ENCODE measurements around the gene TNFRSF1B. TPM values are rescaled to one million over a fixed set of nuclear protein-coding genes. Genes with fewer than 3 reads are reported as not detected.
A peak's percentile ranks its signal among the peaks of the same experiment; 100 is the strongest.

The TNFRSF1B gene
- 0.08 TPM in 1 of 2 replicates, not detected in the other for total RNA-seq (2014; rRNA removed; shearing (Covaris generic))

- no peak for DNase-seq (ENCODE audit: low spot score)
These were observed at the start of gene TNFRSF1B for GRCh38 chr1:12166834-12167492. TNFRSF1B (plus strand) TSS chr1:12166991; CDS start chr1:12167092, 101 bp downstream.

GRCh38 chr1:12121212-12122003 is 45.4 kb upstream of the TNFRSF1B start:
- no peak for DNase-seq (ENCODE audit: low spot score)

- no peak for DNase-seq (ENCODE audit: low spot score)
These were observed 43.6 kb upstream of the TNFRSF1B start for GRCh38 chr1:12123172-12123571.

- DNase-seq (ENCODE audit: low spot score), result peak; percentile 82
These were observed 41.9 kb upstream of the TNFRSF1B start for GRCh38 chr1:12124693-12125421.

GRCh38 chr1:12125422-12126355 is 41.1 kb upstream of the TNFRSF1B start:
- DNase-seq (ENCODE audit: low spot score), result no peak

GRCh38 chr1:12126781-12127180 is 40.0 kb upstream of the TNFRSF1B start:
- no peak for DNase-seq (ENCODE audit: low spot score)

- no peak for DNase-seq (ENCODE audit: low spot score)
These were observed 39.5 kb upstream of the TNFRSF1B start for GRCh38 chr1:12127206-12127810.

- DNase-seq (ENCODE audit: low spot score), result no peak
These were observed 38.7 kb upstream of the TNFRSF1B start for GRCh38 chr1:12128120-12128519.

GRCh38 chr1:12129624-12130023 is 37.2 kb upstream of the TNFRSF1B start:
- no peak for DNase-seq (ENCODE audit: low spot score)

- no peak for DNase-seq (ENCODE audit: low spot score)
These were observed 36.2 kb upstream of the TNFRSF1B start for GRCh38 chr1:12130466-12131130.

- no peak for DNase-seq (ENCODE audit: low spot score)
These were observed 34.7 kb upstream of the TNFRSF1B start for GRCh38 chr1:12132078-12132477.

GRCh38 chr1:12134716-12135115 is 32.1 kb upstream of the TNFRSF1B start:
- no peak for DNase-seq (ENCODE audit: low spot score)

GRCh38 chr1:12135612-12136011 is 31.2 kb upstream of the TNFRSF1B start:
- no peak for DNase-seq (ENCODE audit: low spot score)

GRCh38 chr1:12136916-12137610 is 29.7 kb upstream of the TNFRSF1B start:
- DNase-seq (ENCODE audit: low spot score), result no peak

- no peak for DNase-seq (ENCODE audit: low spot score)
These were observed 28.3 kb upstream of the TNFRSF1B start for GRCh38 chr1:12138196-12139168.

- no peak for DNase-seq (ENCODE audit: low spot score)
These were observed 26.8 kb upstream of the TNFRSF1B start for GRCh38 chr1:12140016-12140415.

- no peak for DNase-seq (ENCODE audit: low spot score)
These were observed 26.2 kb upstream of the TNFRSF1B start for GRCh38 chr1:12140515-12141162.

Measured in HT-29 (cell line).